GM18520 (cell line): Measurements from ENCODE around the gene CCBE1.
"Not testable (repeated sequence)": the region's sequence is repeated elsewhere in the genome, so short reads cannot be mapped to it uniquely, and the experiment has no call there.

Experiments
- ATAC-seq: cut with Tn5 transposase; IDR thresholded peaks from one replicate; pipeline ENCODE4 v1.9.1; 2021; ENCODE audit not compliant: unreplicated experiment

Gene CCBE1

DNA sequence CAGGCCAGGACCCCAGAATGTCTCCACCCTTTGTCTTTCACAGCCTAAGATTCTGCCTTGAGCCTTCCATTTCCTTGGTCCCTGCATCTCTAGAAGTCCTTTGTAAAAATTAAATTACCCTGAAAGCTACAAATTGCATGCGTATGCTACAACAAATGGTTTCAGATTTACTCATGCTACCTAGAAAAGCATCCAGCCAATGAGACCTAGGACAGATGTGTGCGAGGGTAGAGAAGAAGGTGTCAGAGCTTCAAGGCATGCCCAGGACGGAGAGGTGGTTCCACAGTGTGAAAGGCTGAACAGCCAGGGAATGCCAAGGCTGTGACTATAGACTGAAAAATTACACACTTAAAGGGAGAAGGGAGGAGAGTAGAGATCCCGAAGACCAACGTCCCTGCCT, 40.2 kb downstream of the CCBE1 start:
- ATAC-seq, result no peak

DNA sequence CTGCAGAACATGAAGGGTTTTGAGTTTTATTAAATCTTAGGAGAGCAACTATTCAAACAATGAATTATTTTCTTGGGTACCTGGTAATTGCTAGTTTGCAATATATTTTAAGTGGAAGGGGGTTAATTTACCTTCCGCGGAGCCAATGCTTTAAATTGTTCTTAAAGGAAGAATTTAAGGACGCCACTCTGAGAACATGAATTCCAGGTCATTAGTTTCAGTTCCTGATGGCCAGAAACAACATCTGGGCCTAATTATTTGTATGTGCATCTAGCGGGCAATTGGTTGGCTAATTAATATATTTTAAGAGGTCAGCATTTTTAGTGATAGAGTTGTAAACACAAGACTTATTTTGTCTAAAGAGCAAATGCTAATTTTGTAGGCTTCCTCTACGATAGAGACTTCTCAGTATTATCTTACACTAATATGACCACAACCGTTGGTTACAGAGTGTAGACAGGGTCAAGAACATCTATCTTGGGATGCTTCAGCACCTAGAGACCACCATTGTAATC, 40.8 kb downstream of the CCBE1 start:
- no peak for ATAC-seq

DNA sequence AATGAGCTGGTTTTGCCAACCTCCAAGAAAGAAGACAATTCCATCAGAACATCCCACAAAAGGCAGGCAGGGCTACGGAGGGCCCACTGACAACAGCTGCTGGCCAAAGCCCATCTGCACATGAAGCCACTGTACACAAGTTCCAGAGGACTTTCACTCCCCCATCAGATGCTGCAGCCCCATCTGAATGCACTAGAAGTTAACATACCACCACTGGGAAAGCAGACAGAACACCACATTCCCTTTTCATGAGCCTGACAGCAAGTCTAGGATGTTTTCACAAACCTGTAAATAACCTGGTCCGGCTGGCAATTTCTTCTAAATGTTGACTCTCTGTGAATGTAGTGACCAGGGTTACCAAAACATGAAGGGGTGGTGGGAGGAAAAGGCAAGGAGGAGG, 41.5 kb downstream of the CCBE1 start:
- ATAC-seq, result no peak

DNA sequence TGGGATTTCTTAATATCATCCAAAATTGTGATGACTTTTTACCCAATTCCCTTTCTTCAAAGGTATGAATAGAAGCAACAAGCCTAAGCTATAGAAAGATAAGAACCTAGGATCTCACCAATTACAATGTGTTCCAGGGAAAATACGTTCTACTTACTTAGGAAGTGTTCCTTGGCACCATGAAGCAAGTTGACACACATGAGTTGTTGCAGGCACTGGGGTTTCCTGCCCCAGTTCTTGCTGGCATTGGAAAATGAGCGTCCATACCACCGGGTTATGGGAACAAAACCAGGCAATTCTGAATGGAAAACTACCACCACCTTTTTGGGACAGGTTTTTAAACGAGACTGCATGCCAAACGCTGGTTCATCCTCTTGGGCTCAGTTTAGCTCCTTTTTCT, 46.2 kb downstream of the CCBE1 start:
- ATAC-seq, result no peak

DNA sequence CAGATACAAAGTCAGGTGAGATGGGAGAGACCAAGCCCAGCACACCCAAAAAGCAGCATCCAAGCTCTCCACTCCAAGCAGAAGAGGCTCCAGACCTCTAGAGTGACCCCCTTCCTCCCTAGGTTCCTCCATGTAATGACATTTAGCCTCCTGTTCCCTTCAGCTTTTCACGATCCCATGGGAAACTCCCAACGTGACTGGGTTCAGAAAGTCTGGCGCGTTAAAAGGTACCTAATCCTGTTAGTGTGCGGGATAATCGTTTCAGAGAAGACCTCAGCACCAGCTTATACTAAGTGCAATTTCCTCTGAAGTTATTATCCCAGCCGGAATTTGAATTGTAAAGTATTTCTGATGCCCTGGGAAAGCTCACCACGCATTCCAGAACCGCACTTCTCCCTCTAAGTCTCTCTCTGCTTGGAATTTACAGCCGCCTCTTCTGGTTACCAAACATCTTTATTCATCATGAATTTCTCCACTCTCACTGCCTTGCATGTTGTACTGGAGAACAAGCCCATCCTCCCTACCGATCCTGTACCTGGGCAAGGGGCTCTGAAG, 46.9 kb downstream of the CCBE1 start:
- no peak for ATAC-seq

DNA sequence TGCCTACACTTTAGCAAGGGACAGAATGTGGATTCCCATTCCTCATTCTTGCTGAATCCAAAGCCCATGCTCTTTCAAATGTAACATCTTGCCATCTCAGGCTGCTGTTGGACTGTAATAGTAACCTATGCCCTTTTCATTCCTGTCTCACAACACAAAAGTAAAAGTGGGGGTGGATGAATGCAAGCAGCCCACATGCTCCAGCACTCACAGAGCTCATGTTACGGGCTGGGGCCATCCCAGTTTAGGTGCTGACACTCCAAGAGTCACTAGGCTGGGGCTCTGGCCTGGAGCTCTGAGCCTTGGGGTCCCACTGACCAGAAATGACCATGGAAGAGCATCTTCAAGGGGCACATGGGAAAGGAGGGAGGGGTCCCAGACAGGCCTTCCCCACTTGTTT, 47.6 kb downstream of the CCBE1 start:
- no peak for ATAC-seq

DNA sequence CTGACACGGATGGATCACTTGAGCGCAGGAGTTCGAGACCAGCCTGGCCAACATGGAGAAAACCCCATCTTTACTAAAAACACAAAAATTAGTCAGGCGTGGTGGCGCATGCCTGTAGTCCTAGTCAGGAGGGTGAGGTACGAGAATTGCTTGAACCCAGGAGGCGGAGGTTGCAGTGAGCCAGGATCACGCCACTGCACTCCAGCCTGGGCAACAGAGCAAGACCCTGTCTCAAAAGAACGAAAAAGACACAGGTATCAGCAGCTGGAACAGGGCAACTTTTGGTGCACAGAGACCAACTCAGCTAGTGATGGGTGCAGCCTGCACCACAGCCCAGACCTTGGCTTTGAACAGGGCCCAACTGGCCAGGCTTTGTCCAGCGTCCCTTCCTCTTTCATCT, 48.8 kb downstream of the CCBE1 start:
- ATAC-seq, result not testable (repeated sequence)

DNA sequence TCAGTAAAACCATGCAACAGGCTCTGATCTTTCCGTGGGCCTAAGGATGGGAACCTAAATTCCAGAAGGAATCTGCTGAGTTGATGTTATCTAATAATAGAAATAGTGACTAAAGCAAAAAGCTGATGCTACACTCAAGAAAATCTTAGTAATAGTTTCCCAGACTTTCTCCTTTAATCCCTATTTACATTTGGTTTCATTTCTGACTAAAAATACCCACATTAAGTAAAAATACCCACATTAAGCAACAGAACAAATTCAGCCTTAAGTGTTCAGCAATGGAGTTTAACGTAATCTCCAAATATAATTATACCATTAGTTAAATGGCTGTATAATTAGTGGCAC, 50.3 kb downstream of the CCBE1 start:
- ATAC-seq, result no peak

DNA sequence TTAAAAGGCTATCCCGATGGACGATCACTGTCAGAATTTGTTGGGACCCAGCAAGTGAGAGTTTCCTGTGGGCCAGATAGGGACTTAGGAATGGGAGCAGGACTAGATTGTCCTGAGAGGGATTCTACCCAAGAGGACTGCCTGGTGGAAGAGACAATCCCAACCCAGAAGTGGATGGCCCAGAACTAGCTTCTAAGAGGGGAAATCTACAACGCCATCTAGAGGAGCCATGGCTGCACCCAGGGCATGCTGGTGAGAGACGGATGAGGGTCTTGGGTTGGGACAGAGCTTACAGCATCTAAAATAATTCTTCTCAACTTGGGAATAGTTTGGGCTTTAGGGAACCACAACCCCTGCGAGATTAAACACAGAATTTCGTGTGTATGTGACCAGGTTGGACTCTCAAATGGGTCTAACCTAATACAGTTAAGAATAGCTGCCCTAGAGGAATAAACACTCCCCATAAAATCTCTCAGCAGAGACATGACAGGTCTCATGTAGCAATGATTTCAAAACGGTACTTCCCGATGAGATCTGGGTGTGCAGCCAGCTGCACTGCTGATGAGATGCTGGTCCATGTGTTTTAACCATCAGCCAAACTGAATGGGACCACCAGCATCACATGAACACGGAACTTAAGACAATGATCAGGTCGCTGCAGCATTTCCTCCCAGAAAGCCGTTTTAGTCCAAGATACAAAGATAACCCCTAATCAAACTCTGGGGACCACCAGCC, 50.8 kb downstream of the CCBE1 start:
- ATAC-seq, result no peak

DNA sequence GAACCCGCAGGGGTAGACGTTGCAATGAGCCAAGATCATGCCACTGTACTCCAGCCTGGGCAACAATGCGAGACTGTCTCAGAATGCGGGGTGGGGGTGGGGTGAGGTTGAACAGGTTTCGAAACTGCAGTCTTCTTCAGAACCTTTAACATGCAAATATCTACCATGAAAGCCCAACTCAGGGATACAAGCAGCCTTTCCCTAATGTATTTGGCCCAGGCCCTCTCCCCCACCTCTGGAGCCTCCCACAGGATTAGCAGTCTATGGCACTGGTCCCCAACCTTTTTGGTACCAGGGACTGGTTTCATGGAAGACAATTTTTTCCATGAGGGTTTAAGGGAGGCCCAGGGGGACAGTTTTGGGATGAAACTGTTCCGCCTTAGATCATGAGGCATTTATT, 53.5 kb downstream of the CCBE1 start:
- no peak for ATAC-seq

DNA sequence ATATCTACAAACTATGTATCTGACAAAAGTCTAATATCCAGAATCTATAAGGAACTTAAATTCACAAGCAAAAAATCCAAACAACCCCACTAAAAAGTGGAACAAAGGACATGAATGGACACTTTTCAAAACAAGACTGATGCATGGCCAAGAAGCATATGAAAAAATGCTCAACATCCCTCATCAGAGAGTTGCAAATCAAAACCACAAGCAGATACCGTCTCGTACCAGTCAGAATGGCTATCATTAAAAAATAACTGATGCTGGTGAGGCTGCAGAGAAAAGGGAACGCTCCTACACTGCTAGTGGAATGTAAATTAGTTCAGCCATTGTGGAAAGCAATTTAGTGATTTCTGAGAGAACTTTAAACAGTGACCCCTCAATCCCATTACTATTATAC, 56.5 kb downstream of the CCBE1 start:
- ATAC-seq, result no peak

DNA sequence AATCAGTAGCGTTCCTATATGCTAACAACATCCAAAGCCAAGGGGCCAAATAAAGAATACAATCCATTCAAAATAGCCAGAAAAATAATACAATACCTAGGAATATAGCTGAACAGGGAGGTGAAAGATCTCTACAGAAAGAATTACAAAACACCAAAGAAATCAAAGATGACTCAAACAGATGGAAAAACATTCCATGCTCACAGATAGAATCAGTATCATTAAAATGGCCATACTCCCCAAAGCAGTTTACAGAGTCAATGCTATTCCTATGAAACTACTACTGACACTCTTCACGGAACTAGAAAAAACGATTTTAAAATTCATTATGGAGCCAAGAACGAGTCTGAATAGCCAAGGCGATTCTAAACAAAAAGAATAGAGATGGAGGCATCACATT, 57.4 kb downstream of the CCBE1 start:
- ATAC-seq, result no peak

DNA sequence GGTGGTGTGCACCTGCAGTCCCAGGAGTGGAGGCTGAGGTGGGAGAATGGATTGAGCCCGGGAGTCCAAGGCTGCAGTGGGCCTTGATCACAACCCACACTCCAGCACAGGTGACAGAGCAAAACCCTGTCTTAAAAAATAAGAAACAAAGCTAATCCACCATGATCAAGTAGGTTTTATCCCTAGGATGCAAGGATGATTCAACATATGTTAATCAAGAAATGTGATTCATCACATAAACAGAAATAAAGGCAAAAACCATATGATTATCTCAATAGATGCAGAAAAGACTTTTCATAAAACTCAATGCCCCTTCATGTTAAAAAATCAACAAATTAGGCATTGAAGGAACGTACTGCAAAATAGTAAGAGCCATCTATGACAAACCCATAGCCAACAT, 58.1 kb downstream of the CCBE1 start:
- ATAC-seq, result no peak

DNA sequence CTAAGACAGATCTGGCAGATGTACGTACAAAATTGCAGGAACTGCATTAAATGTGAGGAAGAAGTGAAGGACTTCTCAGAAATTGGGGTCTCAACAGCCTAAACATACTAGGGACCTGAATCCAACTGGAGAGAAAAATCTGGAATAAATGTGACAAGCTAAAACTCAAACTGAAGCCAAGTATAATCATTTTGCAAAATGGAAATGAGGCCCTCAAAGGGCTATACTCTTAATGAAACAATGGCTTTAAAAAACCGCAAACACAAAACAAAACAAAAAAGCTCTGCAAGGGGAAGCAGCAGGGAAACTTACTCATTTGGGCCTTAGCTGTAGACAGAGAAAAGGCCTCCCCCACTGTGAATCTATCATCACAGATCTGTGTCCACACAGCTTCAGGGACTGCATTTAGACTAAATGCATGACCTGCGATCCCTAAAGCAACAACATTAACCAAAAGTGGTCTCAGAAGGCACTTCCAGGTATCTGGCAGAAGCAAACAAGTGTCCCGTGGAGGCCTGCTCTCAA, 63.2 kb downstream of the CCBE1 start:
- no peak for ATAC-seq

DNA sequence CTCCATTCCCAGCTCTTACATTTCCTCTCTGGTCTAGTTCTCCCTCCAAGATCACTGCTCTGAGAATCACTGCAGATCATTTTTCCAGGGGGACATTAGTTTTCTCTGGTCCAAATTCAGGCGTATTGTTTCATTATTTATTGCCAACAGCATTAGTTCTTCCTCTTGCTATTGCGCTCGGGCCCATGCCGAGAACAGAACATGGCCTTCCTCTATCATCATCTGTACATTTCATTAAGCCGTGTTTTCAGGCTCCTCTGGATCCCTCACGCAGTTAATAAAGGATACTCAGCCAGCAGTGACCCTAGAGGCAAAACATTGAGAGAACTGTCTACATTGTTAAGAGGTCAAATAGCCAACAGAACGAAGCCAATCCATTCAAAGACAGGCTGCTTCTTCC, 63.9 kb downstream of the CCBE1 start:
- ATAC-seq, result no peak

DNA sequence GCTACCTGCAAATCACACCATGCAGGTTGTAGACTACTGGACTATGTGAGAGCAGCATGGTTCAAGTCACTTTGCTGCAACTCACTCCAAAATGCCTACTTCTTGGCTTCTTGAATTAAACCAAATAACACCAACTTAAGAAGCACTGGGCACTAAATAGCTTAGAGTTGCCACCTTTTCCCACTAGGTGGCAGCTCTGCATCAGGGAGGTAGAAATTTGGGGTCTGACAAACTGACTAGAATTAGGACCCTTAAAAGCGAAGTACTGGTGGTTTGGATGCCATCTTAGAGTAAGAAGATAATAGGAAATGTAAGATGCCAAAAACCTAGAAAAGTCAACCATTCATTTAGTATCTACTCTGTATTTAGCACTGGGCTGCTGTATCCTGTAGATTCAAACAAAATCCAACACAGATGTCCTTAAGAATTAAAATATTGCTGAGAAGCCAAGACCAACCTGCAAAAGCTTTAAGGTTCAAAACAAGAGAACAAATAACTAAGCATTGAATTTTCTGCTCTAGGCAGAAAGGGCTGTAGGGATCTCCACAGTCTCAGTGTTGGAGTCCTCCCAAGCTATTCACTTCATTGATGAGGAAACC, 65.5 kb downstream of the CCBE1 start:
- ATAC-seq, result no peak

DNA sequence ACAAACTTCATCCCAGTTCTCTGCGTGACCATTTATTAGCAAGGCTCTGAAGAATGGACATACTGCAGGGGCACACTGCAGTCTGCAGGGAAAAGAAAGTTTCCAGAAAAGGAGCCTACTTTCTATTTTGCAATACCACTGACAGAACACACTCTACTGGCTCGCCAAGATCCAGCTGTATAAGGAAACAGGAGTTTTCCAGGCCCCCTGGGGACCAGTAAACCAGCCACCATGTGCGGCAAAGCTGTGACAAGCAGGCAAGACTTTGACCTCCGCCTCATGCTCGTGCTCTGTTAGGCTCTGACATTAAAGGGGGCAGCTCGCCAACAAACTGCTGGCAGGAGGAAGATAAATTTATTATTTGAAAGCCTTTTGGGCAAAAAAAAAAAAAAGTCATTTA, 67.3 kb downstream of the CCBE1 start:
- ATAC-seq, result no peak

DNA sequence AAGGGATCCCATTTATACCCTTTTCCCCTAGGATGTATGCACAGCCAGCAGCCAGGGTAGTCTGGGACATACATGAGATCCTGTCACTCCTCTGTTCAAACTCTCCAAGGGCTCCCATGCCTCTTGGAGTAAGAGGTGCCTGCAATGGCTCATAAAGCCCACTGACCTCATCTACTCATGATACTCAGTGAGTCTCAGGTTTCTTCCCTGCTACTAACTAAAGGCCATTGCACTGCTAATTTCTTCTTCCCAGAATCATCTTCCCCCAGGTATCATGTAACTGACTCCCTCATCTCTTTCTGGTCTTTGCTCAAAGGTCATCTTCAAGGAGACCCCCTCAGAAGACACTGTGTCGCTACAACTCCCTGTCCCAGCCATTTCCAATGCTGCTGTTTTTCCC, 68.2 kb downstream of the CCBE1 start:
- no peak for ATAC-seq

DNA sequence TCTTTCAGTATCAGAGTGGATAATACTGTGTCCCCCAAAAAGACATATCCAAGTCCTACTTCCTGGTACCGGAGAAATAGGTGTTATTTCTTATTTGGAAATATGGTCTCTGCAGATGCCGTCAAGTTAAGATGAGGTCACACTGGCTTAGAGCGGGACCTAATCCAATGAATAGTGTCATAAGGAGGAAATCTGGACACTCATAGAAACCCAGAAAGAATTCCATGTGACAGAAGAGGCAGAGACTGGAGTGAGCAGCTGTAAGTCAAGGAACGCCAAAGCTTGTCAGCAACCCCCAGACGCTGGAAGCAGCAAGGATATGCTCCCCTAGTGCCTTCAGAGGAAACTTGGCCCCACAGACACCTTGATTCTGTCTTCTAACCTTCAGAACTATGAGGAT, 69.8 kb downstream of the CCBE1 start:
- ATAC-seq, result no peak

DNA sequence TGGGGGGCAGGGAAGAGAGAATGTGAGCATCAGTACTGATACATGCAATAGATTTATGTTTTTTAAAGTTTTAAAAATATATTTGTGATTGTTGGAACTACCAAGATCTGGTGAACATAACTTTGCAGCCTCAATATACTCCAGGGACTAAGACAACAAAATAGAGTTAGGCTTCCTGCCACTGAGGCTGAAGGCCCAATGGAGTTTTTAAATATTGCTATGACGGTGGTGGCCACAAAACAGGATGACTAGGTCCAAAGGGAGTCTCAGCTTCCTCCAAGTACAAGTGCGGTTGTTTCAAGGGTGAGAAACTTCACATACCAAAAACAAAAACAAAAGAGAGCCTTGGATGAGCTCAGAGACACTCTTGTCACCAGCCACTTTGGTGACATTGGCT, 72.9 kb downstream of the CCBE1 start:
- ATAC-seq, result no peak

DNA sequence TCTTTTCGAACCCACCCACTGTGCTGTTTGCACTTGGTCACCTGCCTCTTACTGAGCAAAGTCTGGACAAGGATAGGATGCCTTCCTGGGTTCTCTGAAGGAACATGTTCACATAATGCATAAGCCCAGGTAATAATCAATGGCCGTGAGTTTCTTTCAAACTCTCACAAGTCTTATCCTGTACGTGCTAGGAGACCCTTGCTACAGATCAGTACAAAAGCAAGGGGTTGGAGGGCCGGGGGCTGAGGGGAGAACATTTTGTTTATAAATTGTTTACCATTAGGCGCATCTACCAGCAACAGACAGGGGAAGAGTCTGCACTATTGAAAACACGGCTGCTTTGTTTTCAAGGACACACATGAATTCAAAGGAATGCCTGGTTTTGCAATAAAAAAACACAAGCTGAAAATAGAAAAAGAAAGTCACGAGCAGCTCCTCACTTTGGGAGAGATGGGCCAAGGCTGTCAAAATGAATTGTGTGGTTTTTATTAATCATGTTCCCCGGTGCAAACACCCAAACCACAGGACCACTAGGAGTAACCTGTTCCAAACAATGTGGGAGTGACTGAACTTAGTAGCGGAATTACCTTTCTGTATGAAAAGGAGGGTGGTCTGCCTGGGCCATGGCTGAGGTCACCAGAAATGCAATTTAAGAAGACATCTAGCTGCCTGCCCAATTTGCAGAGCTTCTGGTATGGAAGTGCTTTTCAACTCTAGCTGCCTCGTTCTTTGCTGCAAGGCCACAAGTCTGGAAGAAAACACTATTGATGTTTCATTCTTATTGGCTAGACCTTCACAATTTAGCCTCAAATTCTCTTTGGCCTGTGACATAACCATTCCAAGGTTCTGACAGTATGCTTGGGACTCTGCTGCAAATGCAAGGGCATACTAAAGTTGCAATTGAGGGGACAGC, 73.5 kb downstream of the CCBE1 start:
- no peak for ATAC-seq
